Endothelial cell (in vitro differentiated cells): ENCODE data around the gene HIVEP3. TPM values are rescaled to one million over a fixed set of nuclear protein-coding genes. Genes with fewer than 3 reads are reported as not detected.
A peak's percentile ranks its signal among the peaks of the same experiment; 100 is the strongest.

Experiments
- DNase-seq: peaks from one replicate; pipeline ENCODE4 v3.0.0; 2021; ENCODE audit warnings: low spot score
- H3K27ac Mint-ChIP-seq: one replicate; pipeline ENCODE4 v1.8.0; 2021; ENCODE audit warnings: mixed read lengths, inconsistent platforms; ENCODE audit not compliant: unreplicated experiment
- H3K27me3 Mint-ChIP-seq: one replicate; pipeline ENCODE4 v1.8.0; 2021; ENCODE audit warnings: mild to moderate bottlenecking, moderate library complexity, mixed read lengths, inconsistent platforms; ENCODE audit not compliant: unreplicated experiment
- H3K36me3 Mint-ChIP-seq: one replicate; pipeline ENCODE4 v1.8.0; 2021; ENCODE audit warnings: mild to moderate bottlenecking, low read depth, mixed read lengths, inconsistent platforms; ENCODE audit not compliant: unreplicated experiment
- H3K4me1 Mint-ChIP-seq: one replicate; pipeline ENCODE4 v1.8.0; 2021; ENCODE audit warnings: mild to moderate bottlenecking, mixed read lengths, inconsistent platforms; ENCODE audit not compliant: unreplicated experiment
- H3K4me3 Mint-ChIP-seq: one replicate; pipeline ENCODE4 v1.8.0; 2021; ENCODE audit warnings: mild to moderate bottlenecking, mixed read lengths, inconsistent platforms; ENCODE audit not compliant: unreplicated experiment
- H3K9me3 Mint-ChIP-seq: one replicate; pipeline ENCODE4 v1.8.0; 2021; ENCODE audit warnings: mixed read lengths, inconsistent platforms; ENCODE audit not compliant: unreplicated experiment
- CTCF ChIP-seq: fragments of 200-600 bp; sonication (generic); IDR thresholded peaks from one replicate; pipeline ENCODE4 v1.5.0; 2021; ENCODE audit warnings: antibody characterized with exemption; ENCODE audit not compliant: unreplicated experiment
- total RNA-seq: library from RNA; stranded (reverse); fragmentation: NEBNext Ultra II Directional; extraction: Animal tissue kit (Norgen Biotek cat#: 25700); gene quantifications from one replicate; pipeline ENCODE4 v1.2.1, GENCODE V29; 2021; ENCODE audit not compliant: unreplicated experiment

HIVEP3 gene
- total RNA-seq, 1 donor from 2014 or later, result 8.9 TPM

GRCh38 chr1:41662765-41663437, 255.8 kb downstream of the HIVEP3 start:
- peak; percentile 11 for DNase-seq
- H3K4me1 Mint-ChIP-seq, result peaks cover 12% of the 10 kb centered on the region
- H3K9me3 Mint-ChIP-seq, result no peaks in the 10 kb centered on the region
- H3K4me3 Mint-ChIP-seq, result peak overlapping the region; percentile 82
- peaks cover 21% of the 10 kb centered on the region for H3K27me3 Mint-ChIP-seq
- H3K36me3 Mint-ChIP-seq, result no peaks in the 10 kb centered on the region
- no peak for TF ChIP-seq CTCF
- H3K27ac Mint-ChIP-seq, result no peak overlapping the region

- Mint-ChIP-seq H3K27me3 (peaks cover 21% of the 10 kb centered on the region), H3K27ac (no peak overlapping the region), H3K4me3 (no peak overlapping the region), H3K4me1 (peaks cover 12% of the 10 kb centered on the region), H3K36me3 (no peaks in the 10 kb centered on the region), H3K9me3 (no peaks in the 10 kb centered on the region)
- TF ChIP-seq CTCF, result no peak
- DNase-seq, result peak; percentile 46
Measured at GRCh38 chr1:41662061-41662764, 256.5 kb downstream of the HIVEP3 start.

GRCh38 chr1:41661428-41662060, 257.2 kb downstream of the HIVEP3 start:
- no peak overlapping the region for H3K27ac Mint-ChIP-seq
- TF ChIP-seq CTCF, result no peak
- peaks cover 12% of the 10 kb centered on the region for H3K4me1 Mint-ChIP-seq
- no peaks in the 10 kb centered on the region for H3K36me3 Mint-ChIP-seq
- no peaks in the 10 kb centered on the region for H3K9me3 Mint-ChIP-seq
- H3K27me3 Mint-ChIP-seq, result peaks cover 19% of the 10 kb centered on the region
- no peak for DNase-seq
- peak overlapping the region; percentile 89 for H3K4me3 Mint-ChIP-seq

GRCh38 chr1:41660570-41661427, 257.9 kb downstream of the HIVEP3 start:
- DNase-seq, result no peak
- peaks cover 19% of the 10 kb centered on the region for H3K27me3 Mint-ChIP-seq
- H3K27ac Mint-ChIP-seq, result no peak overlapping the region
- no peak for TF ChIP-seq CTCF
- peaks cover 18% of the 10 kb centered on the region for H3K4me1 Mint-ChIP-seq
- no peaks in the 10 kb centered on the region for H3K9me3 Mint-ChIP-seq
- H3K36me3 Mint-ChIP-seq, result no peaks in the 10 kb centered on the region
- H3K4me3 Mint-ChIP-seq, result peak overlapping the region; percentile 89
